ENCODE data around the gene TRAF6. TPM values are rescaled to one million over a fixed set of nuclear protein-coding genes. Genes with fewer than 3 reads are reported as not detected.
"Not testable (repeated sequence)": the region's sequence is repeated elsewhere in the genome, so short reads cannot be mapped to it uniquely, and the experiment has no call there.

The TRAF6 gene
- 10 to 100 TPM; 13.3 to 33.1 (median 15.6) TPM for polyA plus RNA-seq (ENCODE audit: low read depth in 6 of 6)

GRCh38 chr11:36509694-36510593, at the start of gene TRAF6:
Gene TRAF6, minus strand, starts transcription at chr11:36510272. Its CDS starts 8,757 bp downstream, at chr11:36501515.
- Mint-ChIP-seq H3K36me3 (peaks cover 7 to 10% of the 10 kb centered on the region in 2 donors), H3K27me3 (peaks cover 5 to 14% (median 13%) of the 10 kb centered on the region in 3 donors), H3K27ac (peak within 1 kb of the TSS; percentile 92 to 98 (median 96)), H3K4me1 (peaks cover 31 to 33% (median 32%) of the 10 kb centered on the region in 3 donors), H3K4me3 (peak within 1 kb of the TSS; percentile 90 to 100 (median 98)), H3K9me3 (peaks cover 0 to 2% (median 0%) of the 10 kb centered on the region in 7 donors)
- DNase-seq: peak; percentile 87
- peak; percentile 95 to 96 for ATAC-seq (ENCODE audit: low read depth in 2 of 2)

GRCh38 chr11:36558571-36559413, 48.7 kb upstream of the TRAF6 start:
- DNase-seq: no peak
- Mint-ChIP-seq H3K27me3 (peaks cover 0 to 5% (median 0%) of the 10 kb centered on the region in 3 donors), H3K4me3 (no peak overlapping the region), H3K27ac (no peak overlapping the region), H3K4me1 (peaks cover 0 to 2% (median 0%) of the 10 kb centered on the region in 3 donors), H3K36me3 (no peaks in the 10 kb centered on the region), H3K9me3 (peaks cover 0 to 24% (median 5%) of the 10 kb centered on the region in 7 donors)
- no peak for ATAC-seq (ENCODE audit: low read depth in 2 of 2)

GRCh38 chr11:36557991-36558390, 47.9 kb upstream of the TRAF6 start:
- Mint-ChIP-seq H3K36me3 (no peaks in the 10 kb centered on the region), H3K4me1 (peaks cover 0 to 2% (median 0%) of the 10 kb centered on the region in 3 donors), H3K27ac (no peak overlapping the region), H3K4me3 (no peak overlapping the region), H3K9me3 (peaks cover 0 to 24% (median 5%) of the 10 kb centered on the region in 7 donors), H3K27me3 (peaks cover 0 to 5% (median 0%) of the 10 kb centered on the region in 3 donors)
- DNase-seq (no peak), ATAC-seq (ENCODE audit: low read depth in 2 of 2) (no peak)

- not testable (repeated sequence) for H3K36me3 Mint-ChIP-seq; DNase-seq; H3K27ac Mint-ChIP-seq; H3K27me3 Mint-ChIP-seq; ATAC-seq (ENCODE audit: low read depth in 2 of 2); H3K4me1 Mint-ChIP-seq; H3K4me3 Mint-ChIP-seq
- peaks cover 0 to 24% (median 5%) of the 10 kb centered on the region in 7 donors for H3K9me3 Mint-ChIP-seq
Measured at GRCh38 chr11:36557390-36557789, 47.3 kb upstream of the TRAF6 start.

- no peak for ATAC-seq (ENCODE audit: low read depth in 2 of 2)
- H3K4me1 Mint-ChIP-seq: no peaks in the 10 kb centered on the region
- H3K9me3 Mint-ChIP-seq: peaks cover 0 to 12% (median 4%) of the 10 kb centered on the region in 7 donors
- peaks cover 0 to 7% of the 10 kb centered on the region in 2 donors for H3K36me3 Mint-ChIP-seq
- H3K27me3 Mint-ChIP-seq: peaks cover 0 to 8% (median 0%) of the 10 kb centered on the region in 3 donors
- H3K27ac Mint-ChIP-seq: no peak overlapping the region
- DNase-seq: no peak
- H3K4me3 Mint-ChIP-seq: no peak overlapping the region
Measured at GRCh38 chr11:36550385-36551115, 40.5 kb upstream of the TRAF6 start.

GRCh38 chr11:36540998-36541397, 30.9 kb upstream of the TRAF6 start:
- peaks cover 0 to 8% (median 0%) of the 10 kb centered on the region in 3 donors for H3K27me3 Mint-ChIP-seq
- no peaks in the 10 kb centered on the region for H3K9me3 Mint-ChIP-seq
- H3K27ac Mint-ChIP-seq: peak overlapping the region in 1 of 6 donors; percentile 56
- DNase-seq (peak; percentile 1), ATAC-seq (ENCODE audit: low read depth in 2 of 2) (peak; percentile 49 to 52)
- H3K36me3 Mint-ChIP-seq: no peaks in the 10 kb centered on the region
- H3K4me3 Mint-ChIP-seq: no peak overlapping the region
- peaks cover 0 to 10% (median 4%) of the 10 kb centered on the region in 3 donors for H3K4me1 Mint-ChIP-seq

- H3K9me3 Mint-ChIP-seq: no peaks in the 10 kb centered on the region
- no peaks in the 10 kb centered on the region for H3K36me3 Mint-ChIP-seq
- no peak overlapping the region for H3K4me3 Mint-ChIP-seq
- H3K27me3 Mint-ChIP-seq: peaks cover 0 to under 1% (median 0%) of the 10 kb centered on the region in 3 donors
- ATAC-seq (ENCODE audit: low read depth in 2 of 2) (no peak), DNase-seq (no peak)
- no peak overlapping the region for H3K27ac Mint-ChIP-seq
- no peaks in the 10 kb centered on the region for H3K4me1 Mint-ChIP-seq
Measured at GRCh38 chr11:36534276-36534840, 24.3 kb upstream of the TRAF6 start.

- ATAC-seq (ENCODE audit: low read depth in 2 of 2) (no peak), DNase-seq (no peak)
- peaks cover 4 to 12% (median 8%) of the 10 kb centered on the region in 3 donors for H3K27me3 Mint-ChIP-seq
- peaks cover 0 to 7% of the 10 kb centered on the region in 2 donors for H3K36me3 Mint-ChIP-seq
- H3K4me3 Mint-ChIP-seq: no peak overlapping the region
- H3K27ac Mint-ChIP-seq: no peak overlapping the region
- no peaks in the 10 kb centered on the region for H3K4me1 Mint-ChIP-seq
- peaks cover 0 to 12% (median 0%) of the 10 kb centered on the region in 7 donors for H3K9me3 Mint-ChIP-seq
Measured at GRCh38 chr11:36532941-36533601, 23.0 kb upstream of the TRAF6 start.

- H3K27ac Mint-ChIP-seq: no peak overlapping the region
- H3K4me3 Mint-ChIP-seq: no peak overlapping the region
- H3K27me3 Mint-ChIP-seq: peaks cover 4 to 20% (median 16%) of the 10 kb centered on the region in 3 donors
- ATAC-seq (ENCODE audit: low read depth in 2 of 2) (no peak), DNase-seq (no peak)
- H3K9me3 Mint-ChIP-seq: peaks cover 2 to 17% (median 7%) of the 10 kb centered on the region in 7 donors
- no peaks in the 10 kb centered on the region for H3K4me1 Mint-ChIP-seq
- peaks cover 0 to 12% of the 10 kb centered on the region in 2 donors for H3K36me3 Mint-ChIP-seq
Measured at GRCh38 chr11:36530840-36531239, 20.8 kb upstream of the TRAF6 start.

GRCh38 chr11:36513965-36514364, 3.9 kb upstream of the TRAF6 start:
- no peak overlapping the region for H3K27ac Mint-ChIP-seq
- DNase-seq (no peak), ATAC-seq (ENCODE audit: low read depth in 2 of 2) (no peak)
- peaks cover 14 to 17% (median 15%) of the 10 kb centered on the region in 3 donors for H3K27me3 Mint-ChIP-seq
- peaks cover 7 to 10% of the 10 kb centered on the region in 2 donors for H3K36me3 Mint-ChIP-seq
- H3K4me3 Mint-ChIP-seq: no peak overlapping the region
- H3K4me1 Mint-ChIP-seq: peaks cover 13 to 19% (median 15%) of the 10 kb centered on the region in 3 donors
- H3K9me3 Mint-ChIP-seq: peaks cover 0 to 5% (median 0%) of the 10 kb centered on the region in 7 donors

GRCh38 chr11:36512016-36512415, 1.9 kb upstream of the TRAF6 start:
- Mint-ChIP-seq H3K27ac (no peak overlapping the region), H3K4me3 (peak overlapping the region in 1 of 8 donors; percentile 90), H3K36me3 (peaks cover 7 to 10% of the 10 kb centered on the region in 2 donors), H3K9me3 (peaks cover 0 to 2% (median 0%) of the 10 kb centered on the region in 7 donors), H3K27me3 (peaks cover 10 to 17% (median 14%) of the 10 kb centered on the region in 3 donors), H3K4me1 (peaks cover 22 to 32% (median 26%) of the 10 kb centered on the region in 3 donors)
- DNase-seq: no peak
- ATAC-seq (ENCODE audit: low read depth in 2 of 2): no peak

GRCh38 chr11:36511062-36511461, 990 bp upstream of the TRAF6 start:
- Mint-ChIP-seq H3K36me3 (peaks cover 7 to 10% of the 10 kb centered on the region in 2 donors), H3K27me3 (peaks cover 10 to 17% (median 14%) of the 10 kb centered on the region in 3 donors), H3K4me1 (peaks cover 22 to 32% (median 26%) of the 10 kb centered on the region in 3 donors), H3K4me3 (peak overlapping the region in 7 of 8 donors; percentile 90 to 100 (median 98)), H3K27ac (peak overlapping the region in 2 of 6 donors; percentile 96 to 98)
- not testable (repeated sequence) for DNase-seq; H3K9me3 Mint-ChIP-seq; ATAC-seq (ENCODE audit: low read depth in 2 of 2)
